ENCODE measurements around the gene PYGO2.

DNA sequence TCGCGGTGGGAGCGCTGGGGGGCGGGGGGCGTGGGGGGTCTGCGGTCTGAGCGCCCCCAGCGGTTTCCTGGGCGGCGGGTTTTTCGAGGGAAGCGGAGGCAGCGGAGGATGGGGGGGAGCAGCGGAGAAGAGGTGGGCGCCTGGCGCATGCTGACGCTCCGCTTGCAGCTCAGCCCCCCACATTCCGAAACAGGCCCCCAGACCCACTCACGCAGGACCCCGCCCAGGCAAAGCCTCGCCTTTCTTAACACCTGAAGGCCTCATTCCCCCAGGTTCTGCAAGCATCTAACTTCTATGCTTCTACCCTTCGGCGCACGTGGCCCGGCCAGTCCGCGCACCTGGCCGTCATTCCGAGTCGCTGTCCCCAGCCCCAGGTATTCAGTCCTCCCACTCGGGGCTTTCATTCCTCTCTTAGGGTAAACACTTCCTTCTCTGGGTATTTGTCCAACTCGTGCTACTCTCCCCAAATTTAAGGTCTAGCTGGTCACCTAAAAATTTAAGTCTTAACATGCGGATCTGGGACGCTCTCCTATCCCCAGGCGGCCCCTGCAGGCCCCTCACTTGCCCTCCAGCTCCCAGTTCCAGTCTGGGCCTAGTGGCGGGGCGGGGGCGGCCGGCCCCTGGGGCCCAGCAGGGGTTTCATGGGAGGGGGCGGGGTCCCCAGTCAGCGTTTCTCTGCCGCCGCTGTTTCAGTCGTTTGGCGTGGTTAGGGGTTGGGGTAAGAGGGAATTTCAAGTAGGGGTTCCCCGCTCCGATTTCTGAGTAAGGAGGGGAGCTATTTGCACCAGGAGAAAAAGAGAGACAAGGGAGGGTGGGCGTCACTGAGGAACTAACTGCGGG, 38.2 kb upstream of the PYGO2 start:
- TF ChIP-seq POLR2AphosphoS5 (IDR thresholded peaks at IDR 0.05; ENCODE audit: low read depth, low read length) (no peak), POLR2A (IDR thresholded peaks at IDR 0.05; ENCODE audit: low read depth, low read length) (0 out of 2 replicates have a peak, but pooled peaks have one; percentile 50), TAF1 (IDR thresholded peaks at IDR 0.05; ENCODE audit: borderline replicate concordance, low read depth, low read length) (no peak)
